Liver (tissue), 3 donors: Measurements from ENCODE around the gene FBXO44.

ENCODE experiments used
- CTCF ChIP-seq: fragments of 150-350 bp; IDR thresholded peaks from 2 replicates; pipeline ENCODE4 v1.5.1; 2017; ENCODE audit warnings: improper control_type of control experiment, low read depth, low read length; ENCODE audit not compliant: missing input control
- FOXA1 ChIP-seq: IDR thresholded peaks from 2 replicates; pipeline ENCODE4 v1.6.1; 2016; ENCODE audit warnings: antibody characterized with exemption
- JUND ChIP-seq, 2 donors: IDR thresholded peaks; 2 replicates each; pipeline ENCODE4 v1.6.1; 2016; ENCODE audit warnings: antibody characterized with exemption in 2 of 2
- NR2F2 ChIP-seq: IDR thresholded peaks from 2 replicates; pipeline ENCODE4 v1.6.1; 2016; ENCODE audit warnings: antibody characterized with exemption
- RAD21 ChIP-seq, 2 donors: IDR thresholded peaks; 2 replicates each; pipeline ENCODE4 v1.6.1; 2016; ENCODE audit warnings: antibody characterized with exemption in 2 of 2, mild to moderate bottlenecking in 2 of 2
- REST ChIP-seq: IDR thresholded peaks from 2 replicates; pipeline ENCODE4 v1.6.1; 2016; ENCODE audit warnings: antibody characterized with exemption, mild to moderate bottlenecking
- TAF1 ChIP-seq: conservative IDR thresholded peaks from 2 replicates; pipeline ENCODE4 v1.6.1; 2016; ENCODE audit warnings: antibody characterized with exemption, mild to moderate bottlenecking
- donor health status: healthy.
- donor health status: healthy.

GRCh38 chr1:11664336-11665065 lies 9.8 kb downstream of the FBXO44 start:
- no peak for TF ChIP-seq CTCF
- TF ChIP-seq FOXA1: no peak
- TF ChIP-seq JUND (IDR thresholded peaks at IDR 0.05): no peak
- TF ChIP-seq REST: no peak
- TF ChIP-seq TAF1: no peak
- TF ChIP-seq NR2F2: no peak
- TF ChIP-seq RAD21 (IDR thresholded peaks at IDR 0.05): no peak
